Natural killer cell (primary cell): ENCODE data around the gene ATRNL1. TPM values are rescaled to one million over a fixed set of nuclear protein-coding genes. Genes with fewer than 3 reads are reported as not detected.

Experiments used
- ATAC-seq, 3 donors: fragments of 150-1000 bp in 2 of 3; fragments of 200-7000 bp in 1 of 3; cut with Tn5 transposase; 1 replicate in 1 of 3; 2 replicates in 2 of 3; pipeline ENCODE4 v1.10.0; 2021; ENCODE audit warnings: mild to moderate bottlenecking in 2 of 3, moderate library complexity in 2 of 3
- DNase-seq, 2 donors: peaks; one replicate each; pipeline versions ENCODE4 v3.0.0 to v3.0.0-alpha.2; 2013 to 2021; ENCODE audit warnings: mixed read lengths in 1 of 2
- H3K27ac ChIP-seq: one replicate; pipeline ENCODE4 v1.5.1; 2013; ENCODE audit warnings: mild to moderate bottlenecking, low read length
- H3K27me3 ChIP-seq: one replicate; pipeline ENCODE4 v1.6.1; 2013; ENCODE audit warnings: low read length; ENCODE audit not compliant: control insufficient read depth, insufficient read depth
- H3K36me3 ChIP-seq: one replicate; pipeline ENCODE4 v1.6.1; 2013; ENCODE audit warnings: low read length; ENCODE audit not compliant: control insufficient read depth, insufficient read depth
- H3K4me1 ChIP-seq: one replicate; pipeline ENCODE4 v1.6.1; 2013; ENCODE audit warnings: low read length; ENCODE audit not compliant: control insufficient read depth, insufficient read depth
- H3K4me3 ChIP-seq: one replicate; pipeline ENCODE4 v1.5.1; 2013; ENCODE audit warnings: low read length
- H3K9me3 ChIP-seq: one replicate; pipeline ENCODE4 v1.6.1; 2013; ENCODE audit warnings: low read length; ENCODE audit not compliant: control insufficient read depth, insufficient read depth
- H3K27ac Mint-ChIP-seq, 2 donors: one replicate each; pipeline ENCODE4 v1.8.0; 2022; ENCODE audit warnings: mild to moderate bottlenecking in 2 of 2, mixed read lengths in 2 of 2, moderate library complexity in 1 of 2
- H3K27me3 Mint-ChIP-seq, 2 donors: one replicate each; pipeline ENCODE4 v1.8.0; 2022; ENCODE audit warnings: low read depth in 2 of 2, mixed read lengths in 2 of 2
- H3K36me3 Mint-ChIP-seq: one replicate; pipeline ENCODE4 v1.8.0; 2022; ENCODE audit warnings: mixed read lengths
- H3K4me1 Mint-ChIP-seq, 2 donors: one replicate each; pipeline ENCODE4 v1.8.0; 2022; ENCODE audit warnings: mixed read lengths in 2 of 2
- H3K4me3 Mint-ChIP-seq: one replicate; pipeline ENCODE4 v1.8.0; 2022; ENCODE audit warnings: mild to moderate bottlenecking, moderate library complexity, mixed read lengths
- H3K9me3 Mint-ChIP-seq, 2 donors: one replicate each; pipeline ENCODE4 v1.8.0; 2022; ENCODE audit warnings: mixed read lengths in 2 of 2
- WGBS: methylation state at CpG from one replicate; pipeline ENCODE4 v1.1.7; 2013; ENCODE audit warnings: missing lambda C conversion rate; ENCODE audit not compliant: insufficient coverage; 5-methylcytosine and 5-hydroxymethylcytosine counted together
- intact Hi-C: fragments of 100-400 bp; cut with micrococcal nuclease; formaldehyde crosslinking; loops from one replicate; pipeline ENCODE4 v1.14.2; 2022
- total RNA-seq, 4 donors: library from RNA; stranded (reverse); fragments of 120-200 nt in 1 of 4; gene quantifications; one replicate each; pipeline versions ENCODE4 v1.2.3 to v1.2.4, GENCODE V29; 2013 to 2022
- TF ChIP-seq, protein P1 (sequence below): fragments of 200-600 bp; IDR thresholded peaks from one replicate; pipeline ENCODE4 v1.8.0; 2022; ENCODE audit warnings: antibody characterized with exemption

Gene ATRNL1
- total RNA-seq, 3 donors from 2014 or later (not counting 1 experiment from before 2014, with no cell fraction given): not detected

DNA sequence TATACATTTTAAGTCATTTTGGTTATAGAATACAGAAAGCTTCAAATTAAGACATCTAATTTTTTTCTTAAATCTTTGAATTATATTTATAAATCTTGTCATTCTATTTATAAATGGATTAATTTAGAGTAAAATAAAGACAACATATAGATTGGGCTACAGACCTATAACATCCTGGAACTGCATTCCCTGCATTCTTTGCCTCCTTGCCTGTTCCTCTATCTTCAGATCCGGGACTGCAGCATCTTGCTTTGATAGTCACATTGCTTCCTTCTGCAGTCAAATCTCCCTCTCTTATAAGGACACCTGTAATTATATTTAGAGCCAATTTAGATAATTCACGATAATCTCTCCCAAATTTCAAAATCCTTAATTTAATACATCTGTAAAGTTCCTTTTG is 64.2 kb downstream of the ATRNL1 start:
- peaks cover 3 to 7% of the 10 kb centered on the region in 2 donors for H3K9me3 Mint-ChIP-seq

DNA sequence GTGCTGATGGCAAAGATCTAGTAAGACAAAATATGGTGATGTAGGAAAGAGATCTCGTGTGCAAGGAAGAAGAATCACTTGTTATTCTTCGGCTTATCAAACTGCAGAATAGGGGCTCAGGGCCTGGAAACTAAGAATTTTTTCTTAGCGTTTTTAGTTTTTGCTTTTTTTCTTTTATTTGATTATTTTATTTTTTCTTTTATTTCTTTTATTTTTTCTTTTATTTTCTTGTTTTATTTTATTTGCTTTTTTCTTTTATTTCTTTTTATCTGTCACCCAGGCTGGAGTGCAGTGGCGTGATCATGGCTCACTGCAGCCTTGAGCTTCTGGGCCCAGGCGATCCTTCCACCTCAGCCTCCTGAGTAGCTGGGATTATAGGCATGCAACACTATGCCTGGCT is 70.0 kb downstream of the ATRNL1 start:
- H3K27me3 Mint-ChIP-seq: peaks cover 2 to 10% of the 10 kb centered on the region in 2 donors
- peaks cover 7 to 10% of the 10 kb centered on the region in 2 donors for H3K9me3 Mint-ChIP-seq
- no peak overlapping the region for H3K27ac ChIP-seq
- TF ChIP-seq, protein P1, sequence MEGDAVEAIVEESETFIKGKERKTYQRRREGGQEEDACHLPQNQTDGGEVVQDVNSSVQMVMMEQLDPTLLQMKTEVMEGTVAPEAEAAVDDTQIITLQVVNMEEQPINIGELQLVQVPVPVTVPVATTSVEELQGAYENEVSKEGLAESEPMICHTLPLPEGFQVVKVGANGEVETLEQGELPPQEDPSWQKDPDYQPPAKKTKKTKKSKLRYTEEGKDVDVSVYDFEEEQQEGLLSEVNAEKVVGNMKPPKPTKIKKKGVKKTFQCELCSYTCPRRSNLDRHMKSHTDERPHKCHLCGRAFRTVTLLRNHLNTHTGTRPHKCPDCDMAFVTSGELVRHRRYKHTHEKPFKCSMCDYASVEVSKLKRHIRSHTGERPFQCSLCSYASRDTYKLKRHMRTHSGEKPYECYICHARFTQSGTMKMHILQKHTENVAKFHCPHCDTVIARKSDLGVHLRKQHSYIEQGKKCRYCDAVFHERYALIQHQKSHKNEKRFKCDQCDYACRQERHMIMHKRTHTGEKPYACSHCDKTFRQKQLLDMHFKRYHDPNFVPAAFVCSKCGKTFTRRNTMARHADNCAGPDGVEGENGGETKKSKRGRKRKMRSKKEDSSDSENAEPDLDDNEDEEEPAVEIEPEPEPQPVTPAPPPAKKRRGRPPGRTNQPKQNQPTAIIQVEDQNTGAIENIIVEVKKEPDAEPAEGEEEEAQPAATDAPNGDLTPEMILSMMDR: no peak
- no peak overlapping the region for H3K4me3 Mint-ChIP-seq
- WGBS: 88% methylated on average over 4 of the region's 5 CpGs
- H3K27me3 ChIP-seq: no peaks in the 10 kb centered on the region
- no peaks in the 10 kb centered on the region for H3K9me3 ChIP-seq
- H3K36me3 Mint-ChIP-seq: no peaks in the 10 kb centered on the region
- no peak overlapping the region for H3K4me3 ChIP-seq
- ATAC-seq: no peak
- H3K4me1 Mint-ChIP-seq: no peaks in the 10 kb centered on the region
- no peaks in the 10 kb centered on the region for H3K4me1 ChIP-seq
- no peaks in the 10 kb centered on the region for H3K36me3 ChIP-seq
- DNase-seq: no peak
- intact Hi-C loops: no loop called here
- no peak overlapping the region for H3K27ac Mint-ChIP-seq

More for the DNA sequence above, 64.2 kb downstream of the ATRNL1 start:
- no peak overlapping the region for H3K27ac Mint-ChIP-seq
- DNase-seq (no peak), ATAC-seq (no peak)
- Histone ChIP-seq H3K27ac (no peak overlapping the region), H3K9me3 (peaks cover 2% of the 10 kb centered on the region), H3K27me3 (no peaks in the 10 kb centered on the region), H3K36me3 (no peaks in the 10 kb centered on the region), H3K4me1 (no peaks in the 10 kb centered on the region), H3K4me3 (no peak overlapping the region)
- H3K27me3 Mint-ChIP-seq: peaks cover 3 to 10% of the 10 kb centered on the region in 2 donors
- H3K4me1 Mint-ChIP-seq: no peaks in the 10 kb centered on the region
- intact Hi-C loops: no loop called here
- 81% methylated on average over 1 of the region's 2 CpGs for WGBS
- no peaks in the 10 kb centered on the region for H3K36me3 Mint-ChIP-seq
- TF ChIP-seq, protein P1: no peak
- no peak overlapping the region for H3K4me3 Mint-ChIP-seq

DNA sequence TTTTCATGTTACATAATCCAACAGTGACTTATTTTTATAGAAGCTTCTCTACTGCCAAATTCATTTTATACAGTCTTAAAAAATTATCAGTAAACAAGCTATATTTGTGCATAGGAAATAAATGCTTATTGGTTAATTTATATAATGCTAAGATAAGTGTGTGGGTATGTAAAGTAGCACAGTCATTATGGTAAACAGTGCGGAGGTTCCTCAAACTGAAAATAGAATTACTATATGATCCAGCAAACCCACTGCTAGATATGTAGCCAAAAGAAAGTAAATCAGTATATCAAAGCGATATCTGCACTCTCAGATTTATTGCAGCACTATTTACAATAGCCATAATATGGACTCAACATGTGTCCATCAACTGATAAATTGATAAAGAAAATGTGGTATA is 71.1 kb downstream of the ATRNL1 start:
- no peak overlapping the region for H3K27ac ChIP-seq
- 50% methylated on average over 1 of the region's 2 CpGs for WGBS
- Mint-ChIP-seq H3K4me3 (no peak overlapping the region), H3K27me3 (peaks cover 2 to 10% of the 10 kb centered on the region in 2 donors), H3K4me1 (no peaks in the 10 kb centered on the region), H3K9me3 (peaks cover 7 to 10% of the 10 kb centered on the region in 2 donors), H3K27ac (no peak overlapping the region), H3K36me3 (no peaks in the 10 kb centered on the region)
- no peaks in the 10 kb centered on the region for H3K9me3 ChIP-seq
- H3K36me3 ChIP-seq: no peaks in the 10 kb centered on the region
- no peak overlapping the region for H3K4me3 ChIP-seq
- H3K4me1 ChIP-seq: no peaks in the 10 kb centered on the region
- ATAC-seq (no peak), DNase-seq (no peak)
- intact Hi-C loops: no loop called here
- TF ChIP-seq, protein P1: no peak
- H3K27me3 ChIP-seq: no peaks in the 10 kb centered on the region

DNA sequence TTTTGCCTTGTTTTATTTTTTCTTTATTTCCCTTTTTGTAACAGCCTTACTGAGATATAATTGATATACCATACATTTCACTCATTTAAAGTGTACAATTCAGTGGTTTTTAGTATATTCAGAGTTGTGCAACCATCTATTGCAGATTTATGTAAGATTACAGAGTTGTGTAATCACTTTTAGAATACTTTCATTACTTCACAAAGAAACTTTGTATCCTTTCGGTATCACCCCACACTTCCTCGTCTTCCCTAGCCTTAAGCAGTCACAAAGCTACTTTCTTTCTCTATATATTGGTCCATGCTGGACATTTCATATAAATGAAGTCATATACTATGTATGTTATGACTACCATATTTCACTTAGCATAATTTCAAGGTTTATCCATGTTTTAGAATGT is 74.6 kb downstream of the ATRNL1 start:
- ATAC-seq (no peak), DNase-seq (no peak)
- TF ChIP-seq, protein P1: no peak
- Histone ChIP-seq H3K27ac (no peak overlapping the region), H3K36me3 (no peaks in the 10 kb centered on the region), H3K9me3 (no peaks in the 10 kb centered on the region), H3K4me3 (no peak overlapping the region), H3K4me1 (no peaks in the 10 kb centered on the region), H3K27me3 (no peaks in the 10 kb centered on the region)
- H3K27ac Mint-ChIP-seq: no peak overlapping the region
- H3K9me3 Mint-ChIP-seq: peaks cover 2 to 8% of the 10 kb centered on the region in 2 donors
- H3K36me3 Mint-ChIP-seq: no peaks in the 10 kb centered on the region
- WGBS: no CpG with 5 or more reads among the region's 2 CpGs
- peaks cover 0 to 2% of the 10 kb centered on the region in 2 donors for H3K27me3 Mint-ChIP-seq
- no peaks in the 10 kb centered on the region for H3K4me1 Mint-ChIP-seq
- intact Hi-C loops: no loop called here
- H3K4me3 Mint-ChIP-seq: no peak overlapping the region
